Measurements from ENCODE around the gene PKN3. TPM values are rescaled to one million over a fixed set of nuclear protein-coding genes. Genes with fewer than 3 reads are reported as not detected.
A peak's percentile ranks its signal among the peaks of the same experiment; 100 is the strongest.

The PKN3 gene
- total and polyA plus RNA-seq, 2 of the 13 experiments (the other 11 are each of a cell fraction or from before 2014, with no cell fraction given) = 10.5 to 13.2 TPM

DNA sequence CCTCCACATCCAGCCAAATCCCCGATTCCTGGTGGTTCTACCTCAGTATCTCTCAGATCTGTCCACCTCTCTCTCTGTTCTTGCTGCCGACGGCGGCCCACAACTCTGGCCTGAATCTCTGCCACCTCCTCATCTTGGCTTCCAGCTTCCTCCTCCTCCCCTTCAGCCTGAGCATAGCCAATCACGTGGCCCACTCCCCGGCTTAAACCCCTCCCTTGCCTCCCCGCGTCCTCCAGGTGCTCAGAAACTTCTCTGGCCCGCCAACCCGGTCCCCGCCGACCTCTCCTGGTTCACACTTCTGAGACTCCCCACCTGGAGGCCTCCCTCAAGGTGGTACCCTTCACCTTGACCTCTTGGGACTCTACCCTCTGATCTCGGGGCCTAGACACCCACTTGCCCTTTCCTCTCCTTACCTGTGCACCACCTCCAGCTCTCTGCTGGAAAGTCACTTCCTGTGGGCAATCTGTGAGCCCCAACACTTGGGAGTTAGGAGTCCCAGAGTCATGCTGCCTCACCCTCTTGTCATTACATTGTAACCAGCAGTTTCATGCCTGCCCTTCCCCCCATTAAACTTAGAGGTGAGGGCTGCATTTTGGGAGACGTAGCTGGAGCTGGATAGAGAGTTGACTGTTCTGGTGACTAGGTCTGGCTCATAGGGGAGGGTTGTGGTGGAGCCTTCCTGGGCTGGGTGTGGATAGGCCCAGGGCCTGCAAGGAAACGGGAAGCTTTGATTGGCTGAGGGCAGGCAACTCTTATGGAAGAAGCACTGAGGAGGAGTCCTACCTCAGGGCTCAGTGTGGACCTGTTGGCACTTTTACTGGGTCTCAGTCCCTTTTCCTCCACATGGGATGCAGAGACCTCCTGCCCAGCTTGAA, 17.7 kb upstream of the PKN3 start (continued):
- TF ChIP-seq ZSCAN20 (CRISPR knock-in tag; IDR thresholded peaks at IDR 0.05; ENCODE audit: borderline replicate concordance) = no peak
- TF ChIP-seq ZNF383 (CRISPR knock-in tag; IDR thresholded peaks at IDR 0.05; ENCODE audit: borderline replicate concordance) = 0 out of 2 replicates have a peak, but pooled peaks have one; percentile 43
- TF ChIP-seq TFDP1 (CRISPR knock-in tag; IDR thresholded peaks at IDR 0.05; ENCODE audit: borderline replicate concordance) = no peak
- no peak for TF ChIP-seq ZKSCAN1 (IDR thresholded peaks at IDR 0.05; ENCODE audit: low read length)
- TF ChIP-seq ELF3 (CRISPR knock-in tag; IDR thresholded peaks at IDR 0.05) = 0 out of 2 replicates have a peak, but pooled peaks have one; percentile 50
- no peak for TF ChIP-seq SNAPC2 (CRISPR knock-in tag; IDR thresholded peaks at IDR 0.05)
- TF ChIP-seq NFKBIZ (CRISPR knock-in tag; IDR thresholded peaks at IDR 0.05) = no peak
- TF ChIP-seq SSRP1 (CRISPR knock-in tag; IDR thresholded peaks at IDR 0.05) = no peak
- TF ChIP-seq ZNF530 (CRISPR knock-in tag; IDR thresholded peaks at IDR 0.05; ENCODE audit: low read depth) = no peak
- TF ChIP-seq, protein P1, sequence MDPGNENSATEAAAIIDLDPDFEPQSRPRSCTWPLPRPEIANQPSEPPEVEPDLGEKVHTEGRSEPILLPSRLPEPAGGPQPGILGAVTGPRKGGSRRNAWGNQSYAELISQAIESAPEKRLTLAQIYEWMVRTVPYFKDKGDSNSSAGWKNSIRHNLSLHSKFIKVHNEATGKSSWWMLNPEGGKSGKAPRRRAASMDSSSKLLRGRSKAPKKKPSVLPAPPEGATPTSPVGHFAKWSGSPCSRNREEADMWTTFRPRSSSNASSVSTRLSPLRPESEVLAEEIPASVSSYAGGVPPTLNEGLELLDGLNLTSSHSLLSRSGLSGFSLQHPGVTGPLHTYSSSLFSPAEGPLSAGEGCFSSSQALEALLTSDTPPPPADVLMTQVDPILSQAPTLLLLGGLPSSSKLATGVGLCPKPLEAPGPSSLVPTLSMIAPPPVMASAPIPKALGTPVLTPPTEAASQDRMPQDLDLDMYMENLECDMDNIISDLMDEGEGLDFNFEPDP (CRISPR knock-in tag; conservative IDR thresholded peaks at IDR 0.05) = no peak
- no peak for TF ChIP-seq ZNF788 (CRISPR knock-in tag; IDR thresholded peaks at IDR 0.05; ENCODE audit: borderline replicate concordance)
- TF ChIP-seq, protein P2, sequence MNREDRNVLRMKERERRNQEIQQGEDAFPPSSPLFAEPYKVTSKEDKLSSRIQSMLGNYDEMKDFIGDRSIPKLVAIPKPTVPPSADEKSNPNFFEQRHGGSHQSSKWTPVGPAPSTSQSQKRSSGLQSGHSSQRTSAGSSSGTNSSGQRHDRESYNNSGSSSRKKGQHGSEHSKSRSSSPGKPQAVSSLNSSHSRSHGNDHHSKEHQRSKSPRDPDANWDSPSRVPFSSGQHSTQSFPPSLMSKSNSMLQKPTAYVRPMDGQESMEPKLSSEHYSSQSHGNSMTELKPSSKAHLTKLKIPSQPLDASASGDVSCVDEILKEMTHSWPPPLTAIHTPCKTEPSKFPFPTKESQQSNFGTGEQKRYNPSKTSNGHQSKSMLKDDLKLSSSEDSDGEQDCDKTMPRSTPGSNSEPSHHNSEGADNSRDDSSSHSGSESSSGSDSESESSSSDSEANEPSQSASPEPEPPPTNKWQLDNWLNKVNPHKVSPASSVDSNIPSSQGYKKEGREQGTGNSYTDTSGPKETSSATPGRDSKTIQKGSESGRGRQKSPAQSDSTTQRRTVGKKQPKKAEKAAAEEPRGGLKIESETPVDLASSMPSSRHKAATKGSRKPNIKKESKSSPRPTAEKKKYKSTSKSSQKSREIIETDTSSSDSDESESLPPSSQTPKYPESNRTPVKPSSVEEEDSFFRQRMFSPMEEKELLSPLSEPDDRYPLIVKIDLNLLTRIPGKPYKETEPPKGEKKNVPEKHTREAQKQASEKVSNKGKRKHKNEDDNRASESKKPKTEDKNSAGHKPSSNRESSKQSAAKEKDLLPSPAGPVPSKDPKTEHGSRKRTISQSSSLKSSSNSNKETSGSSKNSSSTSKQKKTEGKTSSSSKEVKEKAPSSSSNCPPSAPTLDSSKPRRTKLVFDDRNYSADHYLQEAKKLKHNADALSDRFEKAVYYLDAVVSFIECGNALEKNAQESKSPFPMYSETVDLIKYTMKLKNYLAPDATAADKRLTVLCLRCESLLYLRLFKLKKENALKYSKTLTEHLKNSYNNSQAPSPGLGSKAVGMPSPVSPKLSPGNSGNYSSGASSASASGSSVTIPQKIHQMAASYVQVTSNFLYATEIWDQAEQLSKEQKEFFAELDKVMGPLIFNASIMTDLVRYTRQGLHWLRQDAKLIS (CRISPR knock-in tag; IDR thresholded peaks at IDR 0.05) = no peak
- TF ChIP-seq ARID5B (CRISPR knock-in tag; IDR thresholded peaks at IDR 0.05) = no peak
- TF ChIP-seq, protein P3, sequence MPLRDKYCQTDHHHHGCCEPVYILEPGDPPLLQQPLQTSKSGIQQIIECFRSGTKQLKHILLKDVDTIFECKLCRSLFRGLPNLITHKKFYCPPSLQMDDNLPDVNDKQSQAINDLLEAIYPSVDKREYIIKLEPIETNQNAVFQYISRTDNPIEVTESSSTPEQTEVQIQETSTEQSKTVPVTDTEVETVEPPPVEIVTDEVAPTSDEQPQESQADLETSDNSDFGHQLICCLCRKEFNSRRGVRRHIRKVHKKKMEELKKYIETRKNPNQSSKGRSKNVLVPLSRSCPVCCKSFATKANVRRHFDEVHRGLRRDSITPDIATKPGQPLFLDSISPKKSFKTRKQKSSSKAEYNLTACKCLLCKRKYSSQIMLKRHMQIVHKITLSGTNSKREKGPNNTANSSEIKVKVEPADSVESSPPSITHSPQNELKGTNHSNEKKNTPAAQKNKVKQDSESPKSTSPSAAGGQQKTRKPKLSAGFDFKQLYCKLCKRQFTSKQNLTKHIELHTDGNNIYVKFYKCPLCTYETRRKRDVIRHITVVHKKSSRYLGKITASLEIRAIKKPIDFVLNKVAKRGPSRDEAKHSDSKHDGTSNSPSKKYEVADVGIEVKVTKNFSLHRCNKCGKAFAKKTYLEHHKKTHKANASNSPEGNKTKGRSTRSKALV (CRISPR knock-in tag; IDR thresholded peaks at IDR 0.05) = no peak
- 0 out of 2 replicates have a peak, but pooled peaks have one; percentile 24 for TF ChIP-seq PPARG (CRISPR knock-in tag; conservative IDR thresholded peaks at IDR 0.05)
- peak; percentile 32; the same call in 1 of the 2 replicates for TF ChIP-seq MYC (CRISPR knock-in tag; IDR thresholded peaks at IDR 0.05; ENCODE audit: borderline replicate concordance)
